Natural killer cell (primary cell): ENCODE data around the gene NRP1. TPM values are rescaled to one million over a fixed set of nuclear protein-coding genes. Genes with fewer than 3 reads are reported as not detected.

Source experiments
- ATAC-seq, 3 donors: fragments of 150-1000 bp in 2 of 3; fragments of 200-7000 bp in 1 of 3; cut with Tn5 transposase; 1 replicate in 1 of 3; 2 replicates in 2 of 3; pipeline ENCODE4 v1.10.0; 2021; ENCODE audit warnings: mild to moderate bottlenecking in 2 of 3, moderate library complexity in 2 of 3
- DNase-seq, 2 donors: peaks; one replicate each; pipeline versions ENCODE4 v3.0.0 to v3.0.0-alpha.2; 2013 to 2021; ENCODE audit warnings: mixed read lengths in 1 of 2
- H3K27ac ChIP-seq: one replicate; pipeline ENCODE4 v1.5.1; 2013; ENCODE audit warnings: mild to moderate bottlenecking, low read length
- H3K27me3 ChIP-seq: one replicate; pipeline ENCODE4 v1.6.1; 2013; ENCODE audit warnings: low read length; ENCODE audit not compliant: control insufficient read depth, insufficient read depth
- H3K36me3 ChIP-seq: one replicate; pipeline ENCODE4 v1.6.1; 2013; ENCODE audit warnings: low read length; ENCODE audit not compliant: control insufficient read depth, insufficient read depth
- H3K4me1 ChIP-seq: one replicate; pipeline ENCODE4 v1.6.1; 2013; ENCODE audit warnings: low read length; ENCODE audit not compliant: control insufficient read depth, insufficient read depth
- H3K4me3 ChIP-seq: one replicate; pipeline ENCODE4 v1.5.1; 2013; ENCODE audit warnings: low read length
- H3K9me3 ChIP-seq: one replicate; pipeline ENCODE4 v1.6.1; 2013; ENCODE audit warnings: low read length; ENCODE audit not compliant: control insufficient read depth, insufficient read depth
- H3K27ac Mint-ChIP-seq, 2 donors: one replicate each; pipeline ENCODE4 v1.8.0; 2022; ENCODE audit warnings: mild to moderate bottlenecking in 2 of 2, mixed read lengths in 2 of 2, moderate library complexity in 1 of 2
- H3K27me3 Mint-ChIP-seq, 2 donors: one replicate each; pipeline ENCODE4 v1.8.0; 2022; ENCODE audit warnings: low read depth in 2 of 2, mixed read lengths in 2 of 2
- H3K36me3 Mint-ChIP-seq: one replicate; pipeline ENCODE4 v1.8.0; 2022; ENCODE audit warnings: mixed read lengths
- H3K4me1 Mint-ChIP-seq, 2 donors: one replicate each; pipeline ENCODE4 v1.8.0; 2022; ENCODE audit warnings: mixed read lengths in 2 of 2
- H3K4me3 Mint-ChIP-seq: one replicate; pipeline ENCODE4 v1.8.0; 2022; ENCODE audit warnings: mild to moderate bottlenecking, moderate library complexity, mixed read lengths
- H3K9me3 Mint-ChIP-seq, 2 donors: one replicate each; pipeline ENCODE4 v1.8.0; 2022; ENCODE audit warnings: mixed read lengths in 2 of 2
- WGBS: methylation state at CpG from one replicate; pipeline ENCODE4 v1.1.7; 2013; ENCODE audit warnings: missing lambda C conversion rate; ENCODE audit not compliant: insufficient coverage; 5-methylcytosine and 5-hydroxymethylcytosine counted together
- intact Hi-C: fragments of 100-400 bp; cut with micrococcal nuclease; formaldehyde crosslinking; loops from one replicate; pipeline ENCODE4 v1.14.2; 2022
- total RNA-seq, 4 donors: library from RNA; stranded (reverse); fragments of 120-200 nt in 1 of 4; gene quantifications; one replicate each; pipeline versions ENCODE4 v1.2.3 to v1.2.4, GENCODE V29; 2013 to 2022
- TF ChIP-seq, protein P1 (sequence below): fragments of 200-600 bp; IDR thresholded peaks from one replicate; pipeline ENCODE4 v1.8.0; 2022; ENCODE audit warnings: antibody characterized with exemption

The NRP1 gene
- total RNA-seq, 3 donors from 2014 or later (not counting 1 experiment from before 2014, with no cell fraction given) = 0.16 to 1.5 TPM; not detected in 1

GRCh38 chr10:33180390-33180789 lies 154.1 kb downstream of the NRP1 start:
- WGBS = 87% methylated on average over 5 of the region's 5 CpGs
- H3K36me3 ChIP-seq = no peaks in the 10 kb centered on the region
- TF ChIP-seq, protein P1, sequence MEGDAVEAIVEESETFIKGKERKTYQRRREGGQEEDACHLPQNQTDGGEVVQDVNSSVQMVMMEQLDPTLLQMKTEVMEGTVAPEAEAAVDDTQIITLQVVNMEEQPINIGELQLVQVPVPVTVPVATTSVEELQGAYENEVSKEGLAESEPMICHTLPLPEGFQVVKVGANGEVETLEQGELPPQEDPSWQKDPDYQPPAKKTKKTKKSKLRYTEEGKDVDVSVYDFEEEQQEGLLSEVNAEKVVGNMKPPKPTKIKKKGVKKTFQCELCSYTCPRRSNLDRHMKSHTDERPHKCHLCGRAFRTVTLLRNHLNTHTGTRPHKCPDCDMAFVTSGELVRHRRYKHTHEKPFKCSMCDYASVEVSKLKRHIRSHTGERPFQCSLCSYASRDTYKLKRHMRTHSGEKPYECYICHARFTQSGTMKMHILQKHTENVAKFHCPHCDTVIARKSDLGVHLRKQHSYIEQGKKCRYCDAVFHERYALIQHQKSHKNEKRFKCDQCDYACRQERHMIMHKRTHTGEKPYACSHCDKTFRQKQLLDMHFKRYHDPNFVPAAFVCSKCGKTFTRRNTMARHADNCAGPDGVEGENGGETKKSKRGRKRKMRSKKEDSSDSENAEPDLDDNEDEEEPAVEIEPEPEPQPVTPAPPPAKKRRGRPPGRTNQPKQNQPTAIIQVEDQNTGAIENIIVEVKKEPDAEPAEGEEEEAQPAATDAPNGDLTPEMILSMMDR = no peak
- ATAC-seq (no peak), DNase-seq (no peak)
- H3K27me3 ChIP-seq = peaks cover 4% of the 10 kb centered on the region
- H3K4me1 ChIP-seq = no peaks in the 10 kb centered on the region
- Mint-ChIP-seq H3K9me3 (no peaks in the 10 kb centered on the region), H3K36me3 (no peaks in the 10 kb centered on the region), H3K27me3 (peaks cover 8 to 34% of the 10 kb centered on the region in 2 donors), H3K27ac (no peak overlapping the region), H3K4me3 (no peak overlapping the region), H3K4me1 (no peaks in the 10 kb centered on the region)
- intact Hi-C loops = no loop called here
- H3K4me3 ChIP-seq = no peak overlapping the region
- no peaks in the 10 kb centered on the region for H3K9me3 ChIP-seq
- no peak overlapping the region for H3K27ac ChIP-seq

DNA sequence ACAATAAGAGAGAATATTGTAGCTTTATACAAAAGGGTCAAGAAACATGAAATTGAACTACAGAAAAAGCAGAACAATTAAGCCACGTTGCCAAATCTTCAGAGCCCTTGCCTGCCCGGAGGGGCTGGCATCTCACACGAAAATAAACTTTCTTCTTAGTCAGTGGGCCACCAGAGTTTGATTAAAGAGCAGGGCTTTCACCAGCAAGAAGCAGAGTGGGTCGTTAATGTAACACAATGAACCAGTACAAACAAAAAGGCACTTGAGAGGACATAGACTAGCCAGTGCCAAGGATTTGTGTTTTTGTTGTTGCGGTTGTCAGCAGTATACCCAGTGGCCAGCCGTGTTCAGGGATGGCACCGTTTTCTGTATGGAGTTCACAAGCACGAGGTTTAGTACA lies 155.4 kb downstream of the NRP1 start:
- intact Hi-C loops = no loop called here
- 82% methylated on average over 8 of the region's 8 CpGs for WGBS
- peaks cover 4% of the 10 kb centered on the region for H3K27me3 ChIP-seq
- no peak overlapping the region for H3K27ac ChIP-seq
- no peak overlapping the region for H3K4me3 Mint-ChIP-seq
- H3K9me3 ChIP-seq = no peaks in the 10 kb centered on the region
- no peaks in the 10 kb centered on the region for H3K36me3 Mint-ChIP-seq
- H3K36me3 ChIP-seq = no peaks in the 10 kb centered on the region
- DNase-seq (no peak), ATAC-seq (no peak)
- peaks cover 15 to 40% of the 10 kb centered on the region in 2 donors for H3K27me3 Mint-ChIP-seq
- no peaks in the 10 kb centered on the region for H3K9me3 Mint-ChIP-seq
- TF ChIP-seq, protein P1 = no peak
- no peak overlapping the region for H3K27ac Mint-ChIP-seq
- no peak overlapping the region for H3K4me3 ChIP-seq
- H3K4me1 Mint-ChIP-seq = no peaks in the 10 kb centered on the region
- no peaks in the 10 kb centered on the region for H3K4me1 ChIP-seq

- Histone ChIP-seq H3K27me3 (peaks cover 4% of the 10 kb centered on the region), H3K36me3 (no peaks in the 10 kb centered on the region), H3K9me3 (no peaks in the 10 kb centered on the region), H3K4me3 (no peak overlapping the region), H3K4me1 (no peaks in the 10 kb centered on the region), H3K27ac (no peak overlapping the region)
- DNase-seq (no peak), ATAC-seq (no peak)
- WGBS = 33% methylated on average over 1 of the region's 3 CpGs
- TF ChIP-seq, protein P1 = no peak
- no peak overlapping the region for H3K27ac Mint-ChIP-seq
- no peaks in the 10 kb centered on the region for H3K36me3 Mint-ChIP-seq
- peaks cover 18 to 49% of the 10 kb centered on the region in 2 donors for H3K27me3 Mint-ChIP-seq
- H3K9me3 Mint-ChIP-seq = no peaks in the 10 kb centered on the region
- H3K4me1 Mint-ChIP-seq = no peaks in the 10 kb centered on the region
- intact Hi-C loops = no loop called here
- H3K4me3 Mint-ChIP-seq = no peak overlapping the region
Measured at GRCh38 chr10:33178026-33178755, 156.3 kb downstream of the NRP1 start.

DNA sequence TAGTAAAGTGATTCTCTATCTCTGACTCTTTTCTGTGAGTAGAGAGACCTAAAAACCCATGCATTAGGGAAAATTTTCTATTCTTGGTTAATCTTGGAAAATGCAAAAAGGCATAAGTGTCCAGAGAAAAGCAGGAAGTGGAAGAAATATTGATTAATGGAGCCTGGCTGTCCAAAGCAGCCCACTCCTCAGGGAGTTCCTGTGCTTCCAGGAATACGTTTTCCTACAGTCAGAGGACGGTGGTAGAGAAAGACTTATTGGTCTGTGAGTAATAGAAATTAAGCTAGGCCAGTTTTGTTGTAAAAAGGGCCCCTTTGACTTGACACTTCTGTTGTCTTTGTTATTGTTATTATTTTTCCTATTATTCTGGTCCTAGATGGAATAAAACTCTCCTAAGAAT lies 157.8 kb downstream of the NRP1 start:
- Histone ChIP-seq H3K27ac (no peak overlapping the region), H3K4me3 (no peak overlapping the region), H3K9me3 (no peaks in the 10 kb centered on the region), H3K36me3 (no peaks in the 10 kb centered on the region), H3K4me1 (no peaks in the 10 kb centered on the region), H3K27me3 (peaks cover 4% of the 10 kb centered on the region)
- intact Hi-C loops = no loop called here
- ATAC-seq = no peak
- WGBS = 93% methylated on average over 2 of the region's 2 CpGs
- no peak overlapping the region for H3K4me3 Mint-ChIP-seq
- peaks cover 25 to 54% of the 10 kb centered on the region in 2 donors for H3K27me3 Mint-ChIP-seq
- H3K36me3 Mint-ChIP-seq = no peaks in the 10 kb centered on the region
- TF ChIP-seq, protein P1 = no peak
- no peak overlapping the region for H3K27ac Mint-ChIP-seq
- H3K4me1 Mint-ChIP-seq = no peaks in the 10 kb centered on the region
- H3K9me3 Mint-ChIP-seq = no peaks in the 10 kb centered on the region
- DNase-seq = no peak
